ENCODE measurements around the gene NET1. TPM values are rescaled to one million over a fixed set of nuclear protein-coding genes. Genes with fewer than 3 reads are reported as not detected.

The NET1 gene
- polyA plus RNA-seq, 1 of the 3 experiments (the other 2 are of a cell fraction), result 4.7 TPM

- no peak overlapping the region for H3K27ac ChIP-seq (ENCODE audit: low read depth in 2 of 2, low read length in 1 of 2)
- 85% methylated on average over 9 of the region's 21 CpGs for WGBS (ENCODE audit: low lambda C conversion rate)
- H3K9me3 ChIP-seq, result no peaks in the 10 kb centered on the region
- H3K4me1 ChIP-seq (ENCODE audit: control insufficient read depth in 1 of 2, insufficient read depth in 2 of 2, low read depth in 1 of 2, low read length in 1 of 2), result no peaks in the 10 kb centered on the region
- no peaks in the 10 kb centered on the region for H4K20me1 ChIP-seq (ENCODE audit: insufficient read depth)
- no peaks in the 10 kb centered on the region for H3K9me2 ChIP-seq
- no peaks in the 10 kb centered on the region for H3K79me2 ChIP-seq (ENCODE audit: insufficient read depth)
- H3K4me2 ChIP-seq, result no peak overlapping the region
- no peak for DNase-seq
- no peaks in the 10 kb centered on the region for H3K36me3 ChIP-seq (replicated peaks in 1 of 2; ENCODE audit: control insufficient read depth in 1 of 2, insufficient read depth in 2 of 2, low read length in 1 of 2)
- H2AFZ ChIP-seq (ENCODE audit: low read depth), result no peak overlapping the region
- no peaks in the 10 kb centered on the region for H3K27me3 ChIP-seq (ENCODE audit: insufficient read depth)
- H3K9ac ChIP-seq, result no peak overlapping the region
- ChIA-PET POLR2A (no interaction called here), CTCF (interaction anchor here (0.5 to 1.0 kb wide), 2 partner anchors 143 to 197 kb away, joined by 3 to 4 read pairs; no protein-coding TSS in a partner anchor)
- no peaks in the 10 kb centered on the region for H3F3A ChIP-seq (replicated peaks; ENCODE audit: insufficient read depth)
- no peak for TF ChIP-seq FOXJ3 (CRISPR knock-in tag; IDR thresholded peaks at IDR 0.05)
- no peak for TF ChIP-seq MAX (IDR thresholded peaks at IDR 0.05; ENCODE audit: low read depth)
- no peak for TF ChIP-seq RFX5 (IDR thresholded peaks at IDR 0.05; ENCODE audit: low read length)
- TF ChIP-seq SIN3A (IDR thresholded peaks at IDR 0.05; ENCODE audit: borderline replicate concordance, low read depth, low read length), result no peak
- no peak for TF ChIP-seq GABPA (IDR thresholded peaks at IDR 0.05; ENCODE audit: low read depth)
- no peak for TF ChIP-seq NRF1 (IDR thresholded peaks at IDR 0.05; ENCODE audit: low read depth, low read length)
- no peak for TF ChIP-seq POLR2AphosphoS5 (IDR thresholded peaks at IDR 0.05; ENCODE audit: low read depth, low read length)
- no peak overlapping the region for H3K4me3 ChIP-seq (ENCODE audit: low read depth in 2 of 2, low read length in 1 of 2)
Measured at GRCh38 chr10:5480162-5480941, 68.0 kb downstream of the NET1 start.

GRCh38 chr10:5481121-5481520 is 68.8 kb downstream of the NET1 start:
- Histone ChIP-seq H3K9ac (no peak overlapping the region), H3K4me1 (ENCODE audit: control insufficient read depth in 1 of 2, insufficient read depth in 2 of 2, low read depth in 1 of 2, low read length in 1 of 2) (no peaks in the 10 kb centered on the region), H3K4me2 (no peak overlapping the region), H3K9me2 (no peaks in the 10 kb centered on the region), H3K4me3 (ENCODE audit: low read depth in 2 of 2, low read length in 1 of 2) (no peak overlapping the region), H3K79me2 (ENCODE audit: insufficient read depth) (no peaks in the 10 kb centered on the region), H3K9me3 (no peaks in the 10 kb centered on the region), H3F3A (replicated peaks; ENCODE audit: insufficient read depth) (no peaks in the 10 kb centered on the region), H3K27me3 (ENCODE audit: insufficient read depth) (no peaks in the 10 kb centered on the region), H4K20me1 (ENCODE audit: insufficient read depth) (no peaks in the 10 kb centered on the region), H3K36me3 (replicated peaks in 1 of 2; ENCODE audit: control insufficient read depth in 1 of 2, insufficient read depth in 2 of 2, low read length in 1 of 2) (no peaks in the 10 kb centered on the region), H3K27ac (ENCODE audit: low read depth in 2 of 2, low read length in 1 of 2) (no peak overlapping the region), H2AFZ (ENCODE audit: low read depth) (no peak overlapping the region)
- no peak for DNase-seq
- WGBS (ENCODE audit: low lambda C conversion rate), result 83% methylated on average over 12 of the region's 12 CpGs
- POLR2A ChIA-PET, result no interaction called here
- CTCF ChIA-PET, result no interaction called here
- no peak for TF ChIP-seq CTCF (IDR thresholded peaks at IDR 0.05)
- no peak for TF ChIP-seq GATA2 (CRISPR knock-in tag; IDR thresholded peaks at IDR 0.05)
- no peak for TF ChIP-seq SMC3 (IDR thresholded peaks at IDR 0.05; ENCODE audit: low read depth, low read length)
- no peak for TF ChIP-seq MXI1 (IDR thresholded peaks at IDR 0.05; ENCODE audit: low read depth, low read length)
- TF ChIP-seq FOXM1 (IDR thresholded peaks at IDR 0.05; ENCODE audit: low read depth), result no peak
- no peak for TF ChIP-seq FOSL2 (IDR thresholded peaks at IDR 0.05; ENCODE audit: borderline replicate concordance, low read depth)
- TF ChIP-seq PBX3 (IDR thresholded peaks at IDR 0.05), result no peak
- no peak for TF ChIP-seq TCF12 (IDR thresholded peaks at IDR 0.05)
- no peak for TF ChIP-seq JUND (IDR thresholded peaks at IDR 0.05)
- no peak for TF ChIP-seq EZH2phosphoT487 (IDR thresholded peaks at IDR 0.05; ENCODE audit: borderline replicate concordance, low read depth)
- no peak for TF ChIP-seq REST (IDR thresholded peaks at IDR 0.05; ENCODE audit: low read depth, low read length)
- TF ChIP-seq ELF1 (IDR thresholded peaks at IDR 0.05), result no peak
- no peak for TF ChIP-seq TAF1 (IDR thresholded peaks at IDR 0.05; ENCODE audit: borderline replicate concordance, low read depth, low read length)
- no peak for TF ChIP-seq GABPA (IDR thresholded peaks at IDR 0.05; ENCODE audit: low read depth)
- TF ChIP-seq IRF3 (IDR thresholded peaks at IDR 0.05; ENCODE audit: low read depth, low read length), result no peak
